GM19193 (cell line): ENCODE results near the gene RHBDF1.

Source experiments
- POLR2A ChIP-seq: IDR thresholded peaks from 4 replicates; pipeline ENCODE4 v1.6.1; 2011; ENCODE audit not compliant: insufficient read depth, insufficient read length; ENCODE audit errors: extremely low read depth

The RHBDF1 gene

DNA sequence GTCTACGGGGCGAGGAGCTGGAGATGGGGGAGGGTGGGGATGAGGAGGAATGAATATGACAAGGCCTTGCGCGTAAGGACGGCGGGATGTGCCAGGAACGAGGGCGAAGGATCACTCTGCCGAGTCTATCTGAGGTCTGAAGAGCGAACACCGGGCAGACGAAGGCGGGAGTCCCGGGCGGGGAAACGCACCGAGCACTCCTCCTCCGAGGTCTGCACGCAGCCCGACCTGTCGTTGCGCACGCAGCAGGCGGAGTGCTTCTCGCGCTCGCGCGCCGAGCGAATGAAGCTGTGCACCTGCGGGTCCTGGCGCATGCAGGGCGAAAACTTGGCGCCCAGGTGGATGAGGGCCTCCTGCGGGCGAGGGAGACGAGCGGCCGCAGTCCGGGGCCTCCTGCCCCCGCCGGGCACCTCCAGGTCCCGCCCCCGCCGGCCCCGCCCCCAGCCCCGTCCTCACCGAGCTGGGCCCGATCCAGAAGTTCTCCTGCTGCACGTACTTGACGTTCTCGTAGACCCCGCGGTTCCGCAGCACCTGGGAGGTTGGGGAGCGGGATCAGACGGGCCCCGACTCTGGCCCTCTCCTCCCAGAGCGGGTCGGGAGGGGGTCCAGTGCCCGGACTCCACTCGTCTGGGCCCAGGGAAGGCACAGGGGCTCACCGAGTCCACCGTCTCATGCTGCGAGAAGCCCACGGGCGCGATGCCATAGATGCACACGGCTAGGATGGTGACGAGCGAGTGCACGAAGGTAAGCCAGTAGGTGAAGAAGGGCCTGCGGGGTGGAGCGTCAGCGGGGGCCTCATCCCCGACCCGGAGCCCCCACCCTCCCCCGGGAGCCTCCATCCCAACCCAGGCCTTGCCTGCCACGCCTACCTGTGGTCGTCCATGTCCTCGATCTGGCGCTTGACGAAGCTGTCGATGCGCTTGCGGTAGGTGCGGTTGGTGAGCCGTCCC, 11.2 kb downstream of the RHBDF1 start:
- no peak for TF ChIP-seq POLR2A

DNA sequence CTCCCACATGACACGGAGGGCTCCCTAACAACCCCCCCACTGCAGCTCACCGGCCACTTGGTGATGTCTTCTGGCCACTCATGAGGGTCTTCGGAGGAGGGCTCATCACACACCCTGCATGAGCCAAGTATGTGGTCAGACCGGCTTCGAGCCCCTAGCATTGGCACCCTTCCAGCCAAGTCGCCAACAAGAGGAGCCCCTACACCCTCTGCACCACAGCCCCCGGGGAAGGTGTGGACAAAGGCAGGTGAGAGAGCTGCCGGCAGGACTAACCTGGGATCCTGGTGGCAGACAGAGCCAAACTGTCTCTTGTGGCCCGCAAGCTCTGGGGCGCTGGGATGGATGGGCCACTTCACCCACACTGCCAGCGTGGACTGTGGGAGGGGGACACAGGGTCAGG, 12.3 kb downstream of the RHBDF1 start:
- TF ChIP-seq POLR2A: no peak

DNA sequence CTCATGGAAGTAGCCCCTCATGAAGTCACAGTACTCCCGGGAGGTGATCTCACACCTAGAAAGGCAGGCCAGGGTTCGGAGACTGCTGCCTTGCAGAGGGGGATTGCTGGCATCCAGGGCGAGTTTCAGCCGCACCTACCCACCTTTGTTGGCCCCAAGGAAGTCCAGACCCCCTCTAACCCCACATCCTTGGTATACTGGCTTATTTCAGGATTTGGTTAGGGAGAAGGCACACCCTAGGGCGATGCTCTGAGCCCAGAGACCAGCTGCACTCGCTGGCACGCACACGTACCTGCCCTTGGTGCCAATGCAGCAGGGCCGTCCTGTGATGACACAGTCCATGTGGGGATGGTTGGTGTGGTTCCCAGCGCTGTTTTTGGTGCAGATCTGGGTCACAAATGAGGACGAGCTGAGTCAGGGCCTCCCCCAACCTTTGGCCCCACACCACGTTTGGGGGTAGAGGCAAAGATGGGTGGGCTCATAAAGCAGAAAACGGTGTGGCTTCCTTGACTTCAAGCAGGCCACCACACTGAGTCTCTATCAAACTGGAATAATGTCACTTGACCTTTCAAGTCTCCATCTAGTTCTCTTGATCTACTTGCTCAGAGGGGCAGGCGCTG, 12.9 kb downstream of the RHBDF1 start:
- no peak for TF ChIP-seq POLR2A

DNA sequence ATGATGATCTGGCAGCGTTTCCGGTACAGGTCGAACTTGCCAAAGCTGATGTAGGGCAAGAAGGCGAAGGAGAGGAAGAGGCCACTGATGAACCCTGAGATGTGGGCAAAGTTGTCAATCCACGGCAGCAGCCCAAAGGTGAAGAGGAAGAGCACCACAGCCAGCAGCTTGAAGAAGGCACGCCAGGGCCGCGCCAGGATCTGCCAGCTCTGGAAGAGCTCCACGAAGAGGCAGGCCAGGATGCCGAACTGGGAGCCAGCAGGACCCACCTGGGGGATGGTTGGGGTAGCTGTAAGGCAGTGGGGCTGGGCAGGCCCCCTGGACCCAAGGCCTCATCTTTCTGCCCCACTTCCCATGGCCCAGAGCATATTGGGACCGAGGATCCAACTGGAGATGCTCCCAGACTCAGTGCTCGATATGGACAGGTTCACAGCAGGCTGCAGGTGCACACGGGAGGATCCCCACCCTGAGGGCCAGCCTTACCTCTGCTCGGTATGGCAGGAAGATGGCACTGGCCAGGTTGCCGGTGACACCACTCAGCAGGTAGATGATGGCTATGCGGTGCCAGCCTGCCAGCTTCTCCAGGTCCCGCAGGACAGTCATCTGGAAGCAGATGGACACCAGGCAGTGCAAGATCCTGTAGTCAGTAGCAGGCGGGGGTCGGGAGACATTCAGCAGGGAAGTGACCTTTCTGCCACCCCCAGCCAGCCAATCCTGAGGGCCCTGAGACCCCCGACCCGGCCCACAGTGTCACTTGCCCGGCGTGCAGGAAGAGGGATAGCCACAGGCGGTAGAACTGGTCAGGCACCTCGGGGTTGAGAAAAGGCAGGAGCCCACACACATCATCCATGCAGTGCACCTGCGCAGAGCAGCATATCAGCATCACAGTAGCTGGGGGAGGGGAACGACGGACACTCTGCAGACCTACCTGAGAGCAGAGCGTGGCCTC, 13.7 kb downstream of the RHBDF1 start:
- TF ChIP-seq POLR2A: no peak

DNA sequence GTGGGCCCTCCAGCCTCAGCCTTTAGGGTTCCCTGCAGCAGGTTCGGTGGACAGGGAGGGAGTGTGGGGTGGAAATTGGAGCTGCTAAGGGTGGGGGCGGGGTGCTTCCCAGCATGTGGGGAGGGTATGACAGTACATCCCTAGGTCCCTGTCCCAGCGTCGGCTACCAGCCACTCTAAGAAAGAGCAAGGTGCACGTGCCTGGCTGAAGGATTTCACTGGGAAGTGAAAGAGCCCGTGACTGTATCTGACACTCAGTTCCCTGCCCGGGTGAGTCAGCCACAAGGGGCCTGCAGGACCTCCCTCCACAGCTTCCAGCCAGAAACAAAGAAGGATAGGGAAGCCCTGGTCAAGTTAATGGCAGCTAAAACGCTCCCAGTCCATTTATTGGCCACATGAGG, 14.7 kb downstream of the RHBDF1 start:
- TF ChIP-seq POLR2A: no peak

DNA sequence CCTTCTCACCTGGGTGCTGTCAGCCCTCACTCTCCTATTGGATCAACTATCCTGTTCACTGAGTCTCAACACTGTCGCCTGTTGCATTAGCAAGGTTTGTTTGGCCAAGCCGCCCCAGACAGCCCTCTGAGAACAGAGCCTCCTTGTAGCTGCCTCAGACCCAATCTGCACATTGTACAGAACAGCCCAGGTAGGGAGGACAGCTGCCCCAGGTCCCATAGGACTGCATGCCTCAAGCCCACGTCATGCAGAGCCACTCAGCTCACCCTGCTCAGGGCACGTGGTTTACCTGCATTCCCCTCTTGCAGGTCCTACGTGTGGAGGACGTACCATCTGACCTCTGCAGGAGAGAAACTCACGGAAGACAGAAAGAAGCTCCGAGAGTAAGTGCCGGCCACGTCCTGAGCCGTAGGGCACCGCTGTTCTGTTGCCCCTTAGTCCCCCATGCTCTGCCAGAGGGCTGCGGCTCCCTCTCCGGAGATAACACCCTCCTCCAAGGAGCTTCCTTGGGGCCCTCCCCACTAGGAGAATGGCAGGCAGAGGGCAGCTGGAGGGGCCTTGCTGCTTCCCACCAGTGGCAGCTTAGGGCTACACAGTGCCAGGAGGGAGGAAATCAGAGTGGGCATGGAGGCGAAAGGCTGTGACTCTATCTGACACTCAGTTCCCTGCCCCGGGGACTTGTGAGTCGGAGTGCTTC, 16.1 kb downstream of the RHBDF1 start:
- TF ChIP-seq POLR2A: no peak

DNA sequence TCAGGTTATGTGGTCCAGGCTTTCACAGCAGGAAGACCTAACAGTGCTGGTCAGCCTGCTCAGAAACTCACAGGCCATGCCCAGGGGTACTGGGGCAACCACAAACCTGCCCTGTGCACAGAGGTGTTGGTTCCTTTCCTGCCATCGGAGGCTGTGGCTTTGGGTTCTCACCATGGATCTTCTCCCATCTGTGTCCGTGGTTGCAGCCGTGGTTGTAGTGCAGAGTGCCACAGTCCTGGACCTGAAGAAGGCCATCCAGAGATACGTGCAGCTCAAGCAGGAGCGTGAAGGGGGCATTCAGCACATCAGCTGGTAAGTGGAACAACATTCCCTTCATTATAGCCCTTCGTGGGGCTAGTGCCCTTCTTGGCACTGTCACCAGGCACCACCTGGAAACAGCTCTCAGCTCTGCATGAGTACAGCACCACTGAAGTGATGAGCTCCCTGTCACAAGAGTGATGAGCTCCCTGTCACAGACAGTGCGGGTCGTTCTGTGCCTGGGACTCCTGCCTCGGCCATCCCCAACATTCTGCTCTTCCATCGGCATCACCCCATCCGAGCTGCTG, 16.8 kb downstream of the RHBDF1 start:
- TF ChIP-seq POLR2A: no peak

DNA sequence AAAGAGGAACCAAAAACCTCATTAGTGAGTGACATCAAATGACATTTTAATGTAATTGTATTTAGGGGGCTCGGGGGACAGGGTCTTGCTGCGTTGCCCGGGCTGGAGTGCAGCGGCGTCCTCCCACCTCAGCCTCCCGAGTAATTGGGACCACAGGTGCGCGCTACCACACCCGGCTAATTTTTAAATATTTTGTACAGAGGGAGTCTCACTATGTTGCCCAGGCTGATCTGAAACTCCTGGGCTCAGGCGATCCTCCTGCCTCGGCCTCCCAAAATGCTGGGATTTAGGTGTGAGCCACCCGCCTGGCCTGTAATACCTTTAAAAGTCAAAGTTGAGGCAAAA, 18.2 kb downstream of the RHBDF1 start:
- TF ChIP-seq POLR2A: no peak

DNA sequence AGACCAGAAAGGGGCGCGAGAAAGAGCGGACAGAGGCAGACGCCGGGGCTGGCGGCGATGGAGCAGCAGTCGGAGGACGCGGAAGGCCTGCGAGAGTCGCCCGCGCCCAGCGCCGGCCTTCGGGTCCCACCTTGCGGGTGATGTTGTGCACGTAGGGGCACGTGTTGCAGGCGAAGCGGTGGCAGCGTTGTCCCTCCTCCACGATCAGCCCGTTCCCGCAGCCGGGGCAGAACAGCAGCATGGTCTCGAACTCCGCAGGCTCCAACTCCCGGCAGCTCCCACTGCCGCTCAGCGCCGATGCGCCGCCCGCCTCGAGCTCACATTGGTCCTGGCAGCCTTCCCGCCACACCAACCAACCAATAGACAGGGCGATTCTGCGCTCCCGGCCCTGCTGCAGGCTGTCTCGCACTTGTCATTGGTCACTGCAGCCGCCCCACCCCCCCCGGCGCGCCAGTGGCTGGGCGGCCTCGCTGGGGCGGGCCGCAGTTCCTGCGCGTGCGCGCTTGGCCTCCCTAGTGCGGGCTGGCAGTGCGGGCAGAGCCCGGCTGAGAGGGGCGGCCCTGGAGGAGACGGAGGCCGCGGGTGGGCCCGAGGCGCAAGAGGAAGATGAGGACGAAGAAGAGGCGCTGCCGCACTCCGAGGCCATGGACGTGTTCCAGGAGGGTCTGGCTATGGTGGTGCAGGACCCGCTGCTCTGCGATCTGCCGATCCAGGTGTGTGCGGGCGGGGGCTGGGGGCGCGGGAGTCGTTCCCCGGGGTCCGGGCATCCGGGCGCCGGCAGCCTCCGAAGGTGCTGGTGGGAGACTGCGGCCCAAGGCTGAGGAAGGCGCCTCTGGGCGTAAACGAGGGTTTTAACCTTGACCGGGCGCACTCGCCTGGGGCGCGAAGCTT, 18.8 kb downstream of the RHBDF1 start, which contains the start of the genes POLR3K and SNRNP25:
Gene POLR3K, minus strand, starts transcription at position 263 of the 891 bp plus-strand sequence. Its CDS starts 22 bp downstream, at position 241.
Gene SNRNP25, plus strand, starts transcription at position 483 of the 891 bp plus-strand sequence. Its CDS starts 189 bp downstream, at position 672.
- peak; percentile 87 for TF ChIP-seq POLR2A

DNA sequence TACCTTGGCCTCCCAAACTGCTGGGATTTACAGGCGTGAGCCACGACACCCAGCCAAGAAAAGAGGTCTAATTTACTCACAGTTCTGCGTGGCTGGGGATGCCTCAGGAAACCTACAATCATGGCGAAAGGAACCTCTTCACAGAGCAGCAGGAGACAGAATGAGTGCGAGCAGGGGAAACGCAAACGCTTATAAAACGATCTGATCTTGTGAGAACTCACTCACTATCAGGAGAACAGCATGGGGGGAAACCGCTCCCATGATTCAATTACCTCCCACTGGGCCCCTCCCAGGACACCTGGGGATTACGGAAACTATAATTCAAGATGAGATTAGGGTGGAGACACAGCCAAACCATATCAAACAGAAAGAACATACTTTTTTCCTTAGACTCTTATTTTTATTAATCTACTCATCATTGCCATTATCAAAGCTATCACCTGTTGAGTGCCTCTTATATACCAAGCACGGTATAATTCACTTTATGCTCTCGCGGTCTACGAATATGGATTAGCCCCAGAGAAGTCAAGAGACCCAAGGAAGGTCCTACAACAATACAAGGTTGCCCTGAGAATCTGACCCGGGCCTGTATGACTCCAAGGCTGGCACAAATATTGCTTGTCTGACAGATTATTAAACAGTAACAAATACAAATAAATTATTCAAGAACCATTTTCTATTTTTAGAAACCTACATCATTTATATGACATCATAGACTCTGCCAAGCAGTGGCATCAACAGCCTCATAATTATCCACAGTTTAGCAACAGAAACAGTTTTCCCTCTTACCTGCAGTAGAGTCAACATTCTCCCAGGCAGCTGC, 21.5 kb downstream of the RHBDF1 start:
- TF ChIP-seq POLR2A: no peak

DNA sequence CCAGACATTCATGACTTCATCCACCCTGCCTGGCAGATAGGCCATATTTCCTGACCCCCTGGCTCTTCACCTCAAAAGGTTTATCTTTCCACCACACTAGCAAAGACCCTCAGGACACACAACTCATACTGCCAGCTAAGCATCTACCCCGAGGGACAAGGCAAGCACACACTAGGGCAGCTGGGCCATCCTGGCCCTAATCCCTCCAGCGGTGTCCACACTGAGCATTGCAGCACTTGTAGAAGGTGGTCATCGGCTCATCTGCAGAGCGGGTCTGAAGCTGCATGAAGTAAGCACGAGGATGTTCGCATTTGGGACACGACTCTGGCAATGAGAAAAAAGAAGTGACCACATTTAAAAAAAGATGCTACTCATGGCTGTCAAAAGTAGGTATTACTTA, 25.2 kb downstream of the RHBDF1 start:
- no peak for TF ChIP-seq POLR2A

DNA sequence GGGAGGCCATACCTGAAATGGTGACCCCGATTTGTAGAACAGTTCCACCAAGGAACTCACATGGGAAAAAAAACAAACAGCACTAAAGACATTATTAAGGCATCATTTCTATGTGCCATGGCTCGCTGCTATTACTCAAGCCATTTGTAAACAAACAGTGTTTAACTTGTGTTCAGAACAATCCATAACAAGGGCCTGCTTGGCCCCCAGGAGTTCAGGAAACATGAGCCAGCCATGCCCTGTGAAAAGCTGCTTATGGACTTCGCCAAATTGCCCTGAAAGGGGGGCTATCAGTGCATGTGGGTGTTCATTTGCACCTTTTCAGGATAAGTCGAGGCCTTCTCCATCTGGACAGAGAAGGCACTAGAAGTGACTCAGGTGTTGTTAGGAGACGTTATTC, 27.0 kb downstream of the RHBDF1 start:
- TF ChIP-seq POLR2A: no peak

DNA sequence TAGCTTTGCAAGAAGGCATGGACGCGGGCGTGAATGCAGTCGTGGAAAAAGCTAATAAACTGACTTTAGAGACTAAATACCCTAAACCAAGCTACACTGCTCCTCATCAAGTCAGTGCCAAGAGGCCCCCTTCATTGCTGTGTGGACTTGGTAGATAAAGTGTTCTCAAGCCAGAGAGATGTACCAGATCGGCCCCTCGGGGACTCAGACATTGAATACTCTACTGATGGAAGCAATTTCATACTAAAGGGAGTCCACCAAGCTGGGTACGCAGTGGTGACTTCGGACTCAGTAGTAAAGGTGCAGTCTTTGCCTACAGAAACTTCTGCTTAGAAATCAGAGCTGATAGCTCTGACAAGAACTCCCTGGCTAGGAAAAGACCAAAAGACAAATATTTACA, 27.8 kb downstream of the RHBDF1 start:
- TF ChIP-seq POLR2A: no peak

DNA sequence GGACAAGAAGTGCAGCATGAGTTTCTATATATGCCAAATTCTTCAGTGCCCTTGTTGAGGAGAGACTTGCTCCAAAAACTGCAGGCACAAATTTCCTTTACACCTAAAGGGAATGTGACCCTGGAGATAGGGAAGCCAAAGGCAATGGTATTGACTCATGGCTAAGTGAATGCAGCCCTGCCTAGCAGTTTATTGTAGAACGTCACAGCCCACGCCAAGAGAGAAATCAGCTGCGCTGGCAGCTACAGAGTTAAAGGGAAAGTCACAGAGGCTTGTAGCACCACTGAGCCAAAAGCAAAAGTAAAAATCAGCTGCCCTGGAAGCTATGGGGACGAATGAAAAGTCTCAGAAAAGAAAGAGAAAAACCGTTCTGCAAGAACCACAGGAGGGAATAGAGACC, 29.1 kb downstream of the RHBDF1 start:
- no peak for TF ChIP-seq POLR2A
